HCT116 (cell line): ENCODE measurements around the gene GRIK3. TPM values are rescaled to one million over a fixed set of nuclear protein-coding genes. Genes with fewer than 3 reads are reported as not detected.

Experiments
- ATAC-seq: fragments of 200-7000 bp; cut with Tn5 transposase; 2 replicates; pipeline ENCODE4 v1.9.1; 2020; ENCODE audit warnings: mild to moderate bottlenecking, moderate library complexity
- BruUV-seq: library from RNA; stranded (reverse); fragments of 400-500 nt; replicated peaks from 2 replicates; lab custom pipeline; 2021; lab: Mats Ljungman, UMichigan
- CTCF ChIA-PET: fragments of 300-600 bp; sonication (Branson Sonifier 250); formaldehyde crosslinking; loops from one replicate; lab custom pipeline; 2021; ENCODE audit warnings: antibody characterized with exemption; lab: Charles Lee
- POLR2A ChIA-PET: fragments of 300-600, 350-600 bp; sonication (Branson Sonifier 250); formaldehyde crosslinking; loops from one replicate; lab custom pipeline; 2021; ENCODE audit warnings: antibody characterized with exemption; lab: Charles Lee
- RAD21 ChIA-PET, 2 experiments: fragments of 300-600 bp; sonication (Branson Sonifier 250); formaldehyde crosslinking; loops; one replicate each; lab custom pipeline; 2023; ENCODE audit warnings: low total read pairs in 2 of 2; ENCODE audit not compliant: uncharacterized antibody in 2 of 2, unreplicated experiment in 2 of 2, low non-redundant PET in 1 of 2; lab: Charles Lee
- DNase-seq: peaks from one replicate; pipeline ENCODE4 v3.0.0-alpha.2; 2010; ENCODE audit warnings: low read depth, low spot score
- H2AFZ ChIP-seq: fragments of 200-600 bp; shearing (Covaris generic), sonication (generic); 2 replicates; pipeline ENCODE4 v1.6.1; 2017; ENCODE audit warnings: low read depth, mixed run types, mixed read lengths, antibody characterized with exemption, low read length; ENCODE audit not compliant: poor library complexity, severe bottlenecking
- H3K27ac ChIP-seq: 2 replicates; pipeline ENCODE4 v1.5.1; 2012; ENCODE audit warnings: low read depth, low read length
- H3K27me3 ChIP-seq: fragments of 200-600 bp; sonication (generic); 2 replicates; pipeline ENCODE4 v1.6.1; 2016; ENCODE audit warnings: mixed run types, low read length, mixed read lengths; ENCODE audit not compliant: insufficient read depth
- H3K36me3 ChIP-seq, 2 experiments: fragments of 200-500 bp in 1 of 2; fragments of 200-600 bp in 1 of 2; sonication (Bioruptor generic) in 1 of 2; sonication (generic) in 1 of 2; 2 replicates each; pipeline versions ENCODE4 v1.5.1 to v1.6.1; 2014 to 2016; ENCODE audit warnings: low read length in 2 of 2, inconsistent platforms in 1 of 2, mixed read lengths in 1 of 2, mixed run types in 1 of 2; ENCODE audit not compliant: insufficient read depth in 2 of 2, control insufficient read depth in 1 of 2
- H3K4me1 ChIP-seq, 2 experiments: fragments of 200-600 bp in 1 of 2; sonication (generic) in 1 of 2; 2 replicates each; pipeline versions ENCODE4 v1.5.1 to v1.6.1; 2012 to 2017; ENCODE audit warnings: low read length in 2 of 2, inconsistent platforms in 1 of 2, mild to moderate bottlenecking in 1 of 2, mixed read lengths in 1 of 2, mixed run types in 1 of 2, moderate library complexity in 1 of 2; ENCODE audit not compliant: insufficient read depth in 2 of 2, control insufficient read depth in 1 of 2
- H3K4me2 ChIP-seq: fragments of 200-600 bp; sonication (generic); 2 replicates; pipeline ENCODE4 v1.6.1; 2017; ENCODE audit warnings: mixed run types, low read length, mixed read lengths
- H3K4me3 ChIP-seq, 2 experiments: fragments of 200-600 bp in 1 of 2; sonication (generic) in 1 of 2; replicated peaks in 1 of 2; 2 replicates each; pipeline ENCODE4 v1.5.1; 2011 to 2016; ENCODE audit warnings: low read length in 2 of 2, control low read depth in 1 of 2, low read depth in 1 of 2, mild to moderate bottlenecking in 1 of 2, mixed read lengths in 1 of 2, mixed run types in 1 of 2
- H3K79me2 ChIP-seq: fragments of 200-600 bp; sonication (generic); 2 replicates; pipeline ENCODE4 v1.6.1; 2017; ENCODE audit warnings: mild to moderate bottlenecking, mixed run types, low read length, moderate library complexity, mixed read lengths; ENCODE audit not compliant: insufficient read depth
- H3K9ac ChIP-seq: fragments of 200-600 bp; sonication (generic); 2 replicates; pipeline ENCODE4 v1.6.1; 2016; ENCODE audit warnings: low read length, mixed read lengths
- H3K9me2 ChIP-seq: fragments of 200-600 bp; sonication (generic), shearing (Covaris generic); 2 replicates; pipeline ENCODE4 v1.6.1; 2017; ENCODE audit warnings: mixed run types, mild to moderate bottlenecking, moderate library complexity; ENCODE audit not compliant: insufficient read depth
- H3K9me3 ChIP-seq, 2 experiments: fragments of 200-500 bp in 1 of 2; fragments of 200-600 bp in 1 of 2; sonication (Bioruptor generic) in 1 of 2; sonication (generic) in 1 of 2; 2 replicates each; pipeline ENCODE4 v1.6.1; 2014 to 2017; ENCODE audit warnings: low read length in 2 of 2, mixed read lengths in 2 of 2, inconsistent platforms in 1 of 2, low read depth in 1 of 2, mild to moderate bottlenecking in 1 of 2, mixed run types in 1 of 2, moderate library complexity in 1 of 2; ENCODE audit not compliant: control insufficient read depth in 1 of 2, insufficient read depth in 1 of 2
- H4K20me1 ChIP-seq: fragments of 200-600 bp; sonication (generic), shearing (Covaris generic); 2 replicates; pipeline ENCODE4 v1.6.1; 2017; ENCODE audit warnings: mixed run types, mild to moderate bottlenecking, moderate library complexity; ENCODE audit not compliant: insufficient read depth
- CTCF ChIP-seq, 3 experiments: fragments of 200-600 bp in 1 of 3; sonication (generic) in 1 of 3; IDR thresholded peaks in 2 of 3; conservative IDR thresholded peaks in 1 of 3; 2 replicates each; pipeline ENCODE4 v1.5.1; 2012 to 2017; ENCODE audit warnings: low read depth in 2 of 3, low read length in 2 of 3, antibody characterized with exemption in 1 of 3, borderline replicate concordance in 1 of 3, control low read depth in 1 of 3, mild to moderate bottlenecking in 1 of 3, mixed read lengths in 1 of 3, mixed run types in 1 of 3, moderate library complexity in 1 of 3; ENCODE audit not compliant: insufficient read depth in 1 of 3
- EZH2phosphoT487 ChIP-seq: fragments of 200-600 bp; IDR thresholded peaks from 2 replicates; pipeline ENCODE4 v1.6.1; 2018; ENCODE audit warnings: antibody characterized with exemption, borderline replicate concordance
- POLR2A ChIP-seq: IDR thresholded peaks from 2 replicates; pipeline ENCODE4 v1.7.0; 2011; ENCODE audit warnings: borderline replicate concordance; ENCODE audit not compliant: insufficient read depth, insufficient read length; ENCODE audit errors: extremely low read depth
- TCF7L2 ChIP-seq: IDR thresholded peaks from 2 replicates; pipeline ENCODE4 v1.7.0; 2011; ENCODE audit warnings: borderline replicate concordance, inconsistent platforms; ENCODE audit not compliant: insufficient read depth, insufficient read length; ENCODE audit errors: extremely low read depth
- ZBTB33 ChIP-seq: IDR thresholded peaks from 2 replicates; pipeline ENCODE4 v1.6.1; 2011; ENCODE audit warnings: mild to moderate bottlenecking, low read length, moderate library complexity; ENCODE audit not compliant: insufficient replicate concordance; ENCODE audit errors: extremely low read depth
- ZFX ChIP-seq: fragments of 450-650 bp; IDR thresholded peaks from 2 replicates; pipeline ENCODE4 v1.6.1; 2017
- ZNF274 ChIP-seq: fragments of 200-500 bp; sonication (Bioruptor generic); IDR thresholded peaks from 2 replicates; pipeline ENCODE4 v1.6.1; 2014; ENCODE audit warnings: mild to moderate bottlenecking, low read depth, low read length, inconsistent platforms
- intact Hi-C: fragments of 100-400 bp; cut with micrococcal nuclease; formaldehyde crosslinking; loops from 2 replicates; pipeline ENCODE4 v1.10.0; 2022
- total RNA-seq: library from RNA; stranded (reverse); gene quantifications from one replicate; pipeline ENCODE4 v1.2.1, GENCODE V29; 2021; ENCODE audit not compliant: unreplicated experiment

The GRIK3 gene
- total RNA-seq, 1 experiment from 2014 or later, result not detected

GRCh38 chr1:37047542-37047941, 13.2 kb upstream of the GRIK3 start:
- intact Hi-C loops, result no loop called here
- no peak overlapping the region for H3K9ac ChIP-seq
- H3K4me2 ChIP-seq, result no peak overlapping the region
- H3K4me3 ChIP-seq, result no peak overlapping the region
- no TSS peak for BruUV-seq
- ChIA-PET POLR2A (no interaction called here), CTCF (no interaction called here), RAD21 (no interaction called here)
- H3K36me3 ChIP-seq, result no peaks in the 10 kb centered on the region
- DNase-seq (no peak), ATAC-seq (no peak)
- H3K9me2 ChIP-seq, result no peaks in the 10 kb centered on the region
- no peaks in the 10 kb centered on the region for H3K79me2 ChIP-seq
- H4K20me1 ChIP-seq, result no peaks in the 10 kb centered on the region
- H3K27ac ChIP-seq, result no peak overlapping the region
- H3K4me1 ChIP-seq, result no peaks in the 10 kb centered on the region
- H3K9me3 ChIP-seq, result no peaks in the 10 kb centered on the region
- TF ChIP-seq ZFX (no peak), ZBTB33 (no peak), POLR2A (no peak), CTCF (IDR thresholded peaks at IDR 0.05 in 2 of 3, conservative IDR thresholded peaks at IDR 0.05 in 1 of 3; ENCODE audit: borderline replicate concordance in 1 of 3, insufficient read depth in 1 of 3, low read depth in 2 of 3, low read length in 2 of 3) (no peak), TCF7L2 (no peak), EZH2phosphoT487 (no peak), ZNF274 (no peak)
- H2AFZ ChIP-seq, result no peak overlapping the region
- H3K27me3 ChIP-seq, result peaks cover 56% of the 10 kb centered on the region
